HuH-7.5 (cell line): ENCODE measurements around the gene C20orf96.
"Not testable (repeated sequence)": the region's sequence is repeated elsewhere in the genome, so short reads cannot be mapped to it uniquely, and the experiment has no call there.

Experiments
- DNase-seq: peaks from one replicate; pipeline ENCODE4 v3.0.0; 2011; ENCODE audit warnings: low spot score

The C20orf96 gene

DNA sequence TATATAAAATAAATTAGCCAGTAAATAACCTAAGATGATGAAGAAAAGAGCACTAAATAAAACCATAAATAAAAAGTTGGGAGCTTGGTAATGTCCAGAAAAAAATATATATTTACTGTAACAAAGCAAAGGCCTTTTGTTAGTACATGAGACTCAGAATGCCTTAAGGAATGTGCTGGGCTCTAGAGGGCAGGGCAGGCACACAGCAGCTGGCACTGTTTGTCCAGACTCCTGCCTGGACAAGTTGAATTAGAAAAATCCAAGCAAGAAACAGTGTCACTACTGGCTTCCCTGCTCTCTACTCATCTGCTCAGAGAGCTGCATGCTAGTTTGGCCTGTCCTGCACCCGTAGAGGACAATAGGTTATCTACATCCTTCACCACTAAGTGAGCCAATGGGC lies 54.7 kb downstream of the C20orf96 start:
- no peak for DNase-seq

DNA sequence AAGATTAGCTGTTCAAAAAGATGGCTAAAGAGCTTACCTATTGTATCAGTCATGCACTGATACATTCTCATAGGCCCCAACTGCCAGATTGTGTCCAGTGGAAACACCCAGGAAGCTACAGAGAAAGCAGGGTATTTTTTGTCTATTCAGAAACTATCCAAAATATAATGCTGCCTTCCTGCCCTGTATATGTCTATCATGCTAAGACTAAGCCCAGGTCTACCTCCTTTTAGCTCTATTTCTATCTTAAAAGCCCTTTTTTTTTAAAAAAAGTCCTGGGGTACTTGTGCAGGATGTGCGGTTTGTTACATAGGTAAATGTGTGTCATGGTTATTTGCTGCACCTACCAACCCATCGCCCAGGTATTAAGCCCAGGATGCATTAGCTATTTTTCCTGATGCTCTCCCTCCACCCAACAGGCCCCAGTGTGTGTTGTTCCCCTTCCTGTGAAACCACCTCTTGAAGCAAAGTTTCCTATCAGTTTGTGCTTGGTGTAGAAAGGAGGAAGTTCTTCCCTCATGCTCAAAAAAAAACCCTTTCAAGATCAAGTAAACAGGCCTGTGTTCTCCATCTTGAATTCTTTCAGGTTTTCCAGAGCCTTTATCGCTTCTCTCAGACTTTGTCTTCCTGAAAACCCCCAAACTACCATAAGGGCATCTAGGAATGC lies 63.0 kb downstream of the C20orf96 start:
- DNase-seq, result no peak

DNA sequence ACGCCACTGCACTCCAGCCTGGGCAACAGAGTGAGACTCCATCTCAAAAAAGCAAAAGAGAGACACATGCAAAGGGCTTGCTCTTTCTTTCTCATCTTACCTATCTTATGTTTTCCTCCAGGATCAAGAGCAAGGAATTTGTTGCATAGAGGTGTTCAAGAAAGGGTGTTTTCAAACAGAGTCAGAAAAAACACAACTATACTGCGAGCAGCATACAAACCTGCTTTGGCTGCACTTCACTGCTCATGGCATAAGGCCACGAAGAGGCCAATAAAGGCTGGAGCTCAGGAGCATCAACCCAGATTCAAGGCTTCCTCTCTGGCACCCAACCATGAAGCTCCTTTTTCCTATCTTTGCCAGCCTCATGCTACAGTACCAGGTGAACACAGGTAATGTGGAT lies 63.6 kb downstream of the C20orf96 start, which contains the start of gene DEFB129:
TSS of gene DEFB129 (plus strand) at position 301 of the 400 bp plus-strand sequence. CDS start at position 332, 31 bp downstream.
- DNase-seq, result no peak

DNA sequence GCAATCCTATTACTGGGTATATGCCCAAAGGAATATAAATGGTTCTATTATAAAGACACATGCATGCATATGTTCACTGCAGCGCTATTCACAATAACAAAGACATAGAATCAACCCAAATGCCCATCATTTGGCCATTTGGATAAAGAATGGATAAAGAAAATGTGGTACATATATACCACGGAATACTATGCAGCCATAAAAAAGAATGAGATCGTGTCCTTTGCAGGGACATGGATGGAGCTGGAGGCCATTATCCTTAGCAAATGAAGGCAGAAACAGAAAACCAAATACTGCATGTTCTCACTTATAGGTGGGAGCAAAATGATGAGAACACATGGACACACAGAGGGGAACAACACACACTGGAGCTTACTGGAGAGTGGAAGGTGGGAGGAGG lies 64.7 kb downstream of the C20orf96 start:
- not testable (repeated sequence) for DNase-seq

DNA sequence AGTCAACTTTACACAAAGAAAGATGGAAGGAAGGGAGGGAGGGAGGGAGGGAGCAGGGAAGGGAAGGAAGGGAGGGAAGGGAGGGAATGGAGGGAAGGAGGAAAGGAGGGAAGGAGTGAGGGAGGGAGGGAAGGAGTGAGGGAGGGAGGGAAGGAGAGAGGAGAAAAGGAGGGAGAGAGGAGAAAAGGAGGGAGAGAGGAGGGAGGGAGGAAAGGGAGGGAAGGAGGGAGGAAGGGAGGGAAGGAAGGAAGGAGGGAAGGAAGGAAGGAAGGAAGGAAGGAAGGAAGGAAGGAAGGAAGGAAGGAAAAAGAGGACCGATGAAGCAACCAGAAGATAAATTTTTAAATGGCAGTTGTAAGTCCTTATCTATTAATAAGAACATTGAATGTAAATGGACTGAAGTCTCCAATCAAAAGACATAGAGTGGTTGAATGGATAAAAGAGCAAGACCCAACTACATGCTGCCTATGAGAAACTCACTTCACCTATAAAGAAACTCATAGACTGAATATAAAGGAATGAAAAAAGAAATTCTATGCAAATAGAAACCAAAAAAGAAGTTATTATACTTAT lies 69.2 kb downstream of the C20orf96 start:
- DNase-seq, result no peak
